PC-3 (cell line): Measurements from ENCODE around the gene FOXO3. TPM values are rescaled to one million over a fixed set of nuclear protein-coding genes. Genes with fewer than 3 reads are reported as not detected.

ENCODE experiments used
- ATAC-seq: fragments of 200-7000 bp; cut with Tn5 transposase; 2 replicates; pipeline ENCODE4 v1.9.1; 2020; ENCODE audit warnings: mild to moderate bottlenecking, moderate library complexity
- BruUV-seq: library from RNA; stranded (reverse); fragments of 400-500 nt; replicated peaks from 2 replicates; lab custom pipeline; 2021; lab: Mats Ljungman, UMichigan
- CTCF ChIA-PET: fragments of 300-600 bp; sonication (Branson Sonifier 250); formaldehyde crosslinking; loops from one replicate; lab custom pipeline; 2022; ENCODE audit warnings: antibody characterized with exemption; lab: Charles Lee
- POLR2A ChIA-PET: fragments of 300-600 bp; sonication (Branson Sonifier 250); formaldehyde crosslinking; loops from one replicate; lab custom pipeline; 2022; ENCODE audit warnings: antibody characterized with exemption; ENCODE audit not compliant: unreplicated experiment; lab: Charles Lee
- DNase-seq: peaks from one replicate; pipeline ENCODE4 v3.0.0-alpha.2; 2015
- H2AFZ ChIP-seq: fragments of 300-600 bp; sonication (generic); 2 replicates; pipeline ENCODE4 v1.6.0; 2016; ENCODE audit warnings: antibody characterized with exemption, low read length
- H3F3A ChIP-seq: fragments of 300-600 bp; sonication (generic); one replicate; pipeline ENCODE4 v1.6.0; 2017; ENCODE audit warnings: antibody characterized with exemption, low read length, control low read depth, mild to moderate bottlenecking; ENCODE audit not compliant: unreplicated experiment
- H3K27ac ChIP-seq: fragments of 300-600 bp; sonication (generic); 2 replicates; pipeline ENCODE4 v1.5.1; 2016; ENCODE audit warnings: mild to moderate bottlenecking, low read length
- H3K27me3 ChIP-seq: fragments of 300-600 bp; sonication (generic); 2 replicates; pipeline ENCODE4 v1.6.1; 2016; ENCODE audit warnings: low read length, mixed read lengths
- H3K36me3 ChIP-seq: fragments of 300-600 bp; sonication (generic); 2 replicates; pipeline ENCODE4 v1.6.1; 2016; ENCODE audit warnings: low read depth, mixed run types, low read length, mixed read lengths
- H3K4me1 ChIP-seq: fragments of 300-600 bp; sonication (generic); 2 replicates; pipeline ENCODE4 v1.5.1; 2016; ENCODE audit warnings: low read length; ENCODE audit not compliant: insufficient read depth
- H3K4me2 ChIP-seq: fragments of 300-600 bp; sonication (generic); 2 replicates; pipeline ENCODE4 v1.6.0; 2016; ENCODE audit warnings: low read length
- H3K4me3 ChIP-seq: fragments of 300-600 bp; sonication (generic); 2 replicates; pipeline ENCODE4 v1.5.1; 2016; ENCODE audit warnings: mild to moderate bottlenecking, low read length, mixed read lengths
- H3K79me2 ChIP-seq: fragments of 300-600 bp; sonication (generic); 2 replicates; pipeline ENCODE4 v1.6.1; 2017; ENCODE audit warnings: low read length, mixed read lengths
- H3K9ac ChIP-seq: fragments of 300-600 bp; sonication (generic); 2 replicates; pipeline ENCODE4 v1.6.0; 2016; ENCODE audit warnings: mild to moderate bottlenecking, low read length
- H3K9me2 ChIP-seq: fragments of 300-600 bp; sonication (generic); replicated peaks from 2 replicates; pipeline ENCODE4 v1.6.1; 2016; ENCODE audit warnings: mixed run types, low read length, mixed read lengths
- H3K9me3 ChIP-seq: fragments of 300-600 bp; sonication (generic); 2 replicates; pipeline ENCODE4 v1.6.1; 2016; ENCODE audit warnings: low read length, mixed read lengths
- H4K20me1 ChIP-seq: fragments of 300-600 bp; sonication (generic); 2 replicates; pipeline ENCODE4 v1.6.1; 2016; ENCODE audit warnings: low read length, mixed read lengths
- EZH2 ChIP-seq: fragments of 300-600 bp; sonication (generic); IDR thresholded peaks from one replicate; pipeline ENCODE4 v1.6.1; 2017; ENCODE audit warnings: antibody characterized with exemption, mild to moderate bottlenecking, low read length; ENCODE audit not compliant: unreplicated experiment
- EZH2phosphoT487 ChIP-seq: fragments of 300-600 bp; sonication (generic); IDR thresholded peaks from 2 replicates; pipeline ENCODE4 v1.6.1; 2018; ENCODE audit warnings: mild to moderate bottlenecking, antibody characterized with exemption, low read length, borderline replicate concordance
- intact Hi-C: fragments of 100-400 bp; cut with micrococcal nuclease; formaldehyde crosslinking; loops from 2 replicates; pipeline ENCODE4 v1.9.0; 2023
- total RNA-seq: library from RNA; depleted of rRNA; stranded (reverse); fragments of >200 nt; gene quantifications from 2 replicates; pipeline ENCODE4 v1.2.3, GENCODE V29; 2014
- TF ChIP-seq, protein P1 (sequence below): fragments of 300-600 bp; sonication (generic); conservative IDR thresholded peaks from 2 replicates; pipeline ENCODE4 v1.5.1; 2017; ENCODE audit warnings: antibody characterized with exemption, low read depth, mild to moderate bottlenecking, low read length

The FOXO3 gene
- total RNA-seq, 1 experiment from 2014 or later: 12.8 TPM

DNA sequence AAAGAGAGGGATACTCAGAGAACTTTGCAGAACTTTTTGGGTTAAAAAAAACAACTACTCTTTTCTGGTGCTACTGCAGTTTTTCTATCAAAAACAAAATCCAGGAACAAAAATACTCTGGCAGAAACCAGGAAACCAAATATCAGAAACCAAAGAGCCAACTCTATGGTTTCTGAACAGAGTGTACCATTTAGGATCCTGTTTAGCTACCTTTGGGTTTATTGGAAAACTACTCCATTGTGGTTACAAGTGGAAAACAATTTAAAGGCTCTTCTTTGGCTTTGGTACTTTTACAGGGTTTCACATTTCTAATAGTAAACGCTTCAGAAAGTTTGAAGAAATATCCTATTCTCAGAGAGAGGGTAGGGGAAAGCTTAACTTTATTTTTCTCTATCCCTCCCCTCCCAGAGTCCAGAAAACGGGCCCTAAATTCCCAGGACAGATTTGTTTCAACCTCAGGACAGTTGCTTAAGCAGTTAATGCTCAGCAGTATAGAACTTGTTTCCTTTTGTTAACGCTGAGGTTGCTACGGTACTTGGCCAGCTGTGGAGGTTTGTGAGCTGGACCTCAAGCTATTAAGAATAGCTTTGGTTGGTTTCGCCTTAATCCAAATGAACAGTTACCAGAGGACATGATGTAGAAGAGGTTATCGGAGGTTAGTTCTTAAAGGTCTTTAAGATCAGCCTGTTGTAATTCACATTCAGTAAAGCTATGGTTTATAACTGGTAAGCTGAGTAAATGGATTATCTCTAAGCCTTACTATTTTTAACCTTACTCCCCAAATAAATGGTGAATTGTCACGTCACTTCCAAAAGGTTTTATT lies 47.9 kb downstream of the FOXO3 start:
- Histone ChIP-seq H3K9me2 (no peaks in the 10 kb centered on the region), H3K4me3 (no peak overlapping the region), H4K20me1 (peaks cover 5% of the 10 kb centered on the region; the same call in 1 of the 2 replicates), H3K27me3 (no peaks in the 10 kb centered on the region), H3K27ac (peak overlapping the region; percentile 85), H3K36me3 (no peaks in the 10 kb centered on the region), H3K9ac (0 out of 2 replicates have a peak overlapping the region, but pooled peaks have one; percentile 1), H3K9me3 (no peaks in the 10 kb centered on the region), H3K4me2 (peak overlapping the region; percentile 46), H3K79me2 (peaks cover 93% of the 10 kb centered on the region), H3K4me1 (peaks cover 24% of the 10 kb centered on the region), H2AFZ (no peak overlapping the region), H3F3A (no peaks in the 10 kb centered on the region)
- no TSS peak for BruUV-seq
- DNase-seq (peak; percentile 8), ATAC-seq (peak; percentile 14; the same call in 1 of the 2 replicates)
- TF ChIP-seq EZH2: no peak
- TF ChIP-seq EZH2phosphoT487: no peak
- TF ChIP-seq, protein P1, sequence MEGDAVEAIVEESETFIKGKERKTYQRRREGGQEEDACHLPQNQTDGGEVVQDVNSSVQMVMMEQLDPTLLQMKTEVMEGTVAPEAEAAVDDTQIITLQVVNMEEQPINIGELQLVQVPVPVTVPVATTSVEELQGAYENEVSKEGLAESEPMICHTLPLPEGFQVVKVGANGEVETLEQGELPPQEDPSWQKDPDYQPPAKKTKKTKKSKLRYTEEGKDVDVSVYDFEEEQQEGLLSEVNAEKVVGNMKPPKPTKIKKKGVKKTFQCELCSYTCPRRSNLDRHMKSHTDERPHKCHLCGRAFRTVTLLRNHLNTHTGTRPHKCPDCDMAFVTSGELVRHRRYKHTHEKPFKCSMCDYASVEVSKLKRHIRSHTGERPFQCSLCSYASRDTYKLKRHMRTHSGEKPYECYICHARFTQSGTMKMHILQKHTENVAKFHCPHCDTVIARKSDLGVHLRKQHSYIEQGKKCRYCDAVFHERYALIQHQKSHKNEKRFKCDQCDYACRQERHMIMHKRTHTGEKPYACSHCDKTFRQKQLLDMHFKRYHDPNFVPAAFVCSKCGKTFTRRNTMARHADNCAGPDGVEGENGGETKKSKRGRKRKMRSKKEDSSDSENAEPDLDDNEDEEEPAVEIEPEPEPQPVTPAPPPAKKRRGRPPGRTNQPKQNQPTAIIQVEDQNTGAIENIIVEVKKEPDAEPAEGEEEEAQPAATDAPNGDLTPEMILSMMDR: no peak
- POLR2A ChIA-PET: interaction anchor here (0.5 kb wide), 1 partner anchor 651 kb away, joined by 6 read pairs; the partner anchor contains the start of gene SEC63
- CTCF ChIA-PET: interaction anchor here (0.6 kb wide), 1 partner anchor 242 kb away, joined by 3 read pairs; no protein-coding TSS in a partner anchor
- intact Hi-C loops: loop anchor here (5.0 kb wide), 1 partner anchor 64 kb away; no protein-coding TSS in a partner anchor

DNA sequence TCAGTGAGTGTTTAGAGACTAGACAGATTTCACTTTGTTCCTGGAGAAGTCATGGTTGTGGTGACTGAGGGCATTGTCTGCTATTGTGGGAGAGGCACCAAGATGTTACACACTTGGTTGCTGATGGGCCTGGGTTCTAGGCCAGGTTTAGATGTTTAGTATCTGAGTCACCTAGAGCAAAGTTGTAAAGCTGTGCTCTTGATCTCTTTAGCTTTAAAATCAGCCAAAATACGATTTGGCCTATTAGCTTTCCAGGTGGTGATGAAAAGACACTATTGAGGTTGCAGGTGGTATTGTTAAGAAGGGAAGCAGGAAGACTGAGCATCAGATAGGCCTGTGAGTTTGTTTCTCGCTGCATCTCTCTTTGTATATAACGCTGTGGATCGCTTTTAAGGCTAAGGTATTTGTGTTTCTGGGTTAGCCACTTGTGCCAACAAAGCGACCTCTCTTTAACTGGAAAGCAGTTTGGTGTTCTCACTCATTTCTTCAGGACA lies 48.6 kb downstream of the FOXO3 start:
- no peaks in the 10 kb centered on the region for H3K9me3 ChIP-seq
- TF ChIP-seq EZH2phosphoT487: no peak
- TF ChIP-seq EZH2: no peak
- TF ChIP-seq, protein P1: no peak
- ATAC-seq (peak; percentile 99), DNase-seq (peak; percentile 81)
- H3K79me2 ChIP-seq: peaks cover 93% of the 10 kb centered on the region
- H3K9ac ChIP-seq: no peak overlapping the region
- intact Hi-C loops: loop anchor here (5.0 kb wide), 1 partner anchor 63 kb away; no protein-coding TSS in a partner anchor
- H3K4me1 ChIP-seq: peaks cover 24% of the 10 kb centered on the region
- no peaks in the 10 kb centered on the region for H3K27me3 ChIP-seq
- H2AFZ ChIP-seq: no peak overlapping the region
- H3K4me3 ChIP-seq: no peak overlapping the region
- BruUV-seq: no TSS peak
- no peaks in the 10 kb centered on the region for H3K36me3 ChIP-seq
- peaks cover 5% of the 10 kb centered on the region; the same call in 1 of the 2 replicates for H4K20me1 ChIP-seq
- CTCF ChIA-PET: interaction anchor here (0.6 kb wide), 1 partner anchor 242 kb away, joined by 3 read pairs; no protein-coding TSS in a partner anchor
- peak overlapping the region; percentile 46; the same call in 1 of the 2 replicates for H3K4me2 ChIP-seq
- H3K27ac ChIP-seq: peak overlapping the region; percentile 85
- no peaks in the 10 kb centered on the region for H3F3A ChIP-seq
- POLR2A ChIA-PET: interaction anchor here (0.5 to 0.7 kb wide), 2 partner anchors 122 to 651 kb away, joined by 3 to 6 read pairs; partner anchors contain the start of gene SEC63
- no peaks in the 10 kb centered on the region for H3K9me2 ChIP-seq
